Measurements from ENCODE around the gene NPRL2.

DNA sequence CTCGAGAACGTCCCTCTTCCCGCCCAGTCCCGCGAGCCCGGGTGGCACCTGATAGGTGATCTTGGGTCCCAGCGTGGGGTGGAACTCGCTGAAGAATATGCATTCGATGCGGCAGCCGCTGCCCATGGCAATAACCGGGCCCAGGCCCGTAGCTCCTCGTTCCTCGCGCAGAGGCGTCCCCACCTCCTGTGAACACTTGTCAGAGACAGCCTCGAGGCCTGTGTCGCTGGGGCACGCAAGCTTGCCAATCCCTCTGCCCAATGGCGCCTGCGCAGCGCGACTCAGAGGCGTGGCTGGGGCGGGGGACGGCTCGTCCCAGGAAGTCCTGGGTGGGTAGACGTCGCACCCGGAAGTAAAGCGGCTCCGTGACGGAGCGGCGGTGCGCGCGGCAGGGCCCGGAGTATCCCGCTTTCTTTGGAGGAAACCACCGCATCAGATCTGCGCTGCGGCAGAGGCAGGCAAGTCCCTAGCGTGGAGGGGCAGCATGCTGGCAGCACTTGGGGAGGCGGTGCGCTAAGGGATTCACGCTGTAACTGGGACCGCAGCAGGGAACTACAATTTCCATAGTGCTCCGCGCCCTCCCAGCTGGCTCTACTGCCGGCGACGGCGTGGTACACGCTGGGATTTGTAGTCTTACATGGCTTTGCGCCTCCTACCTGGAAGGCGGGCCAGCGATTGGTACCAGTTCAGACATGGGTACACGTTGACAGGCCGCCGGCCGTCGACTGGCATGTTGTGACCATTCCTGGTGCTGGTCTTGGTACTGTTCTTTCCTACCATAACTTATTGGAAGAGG, at the start of gene NPRL2, which contains the start of gene CYB561D2:
- TF ChIP-seq, protein P1, sequence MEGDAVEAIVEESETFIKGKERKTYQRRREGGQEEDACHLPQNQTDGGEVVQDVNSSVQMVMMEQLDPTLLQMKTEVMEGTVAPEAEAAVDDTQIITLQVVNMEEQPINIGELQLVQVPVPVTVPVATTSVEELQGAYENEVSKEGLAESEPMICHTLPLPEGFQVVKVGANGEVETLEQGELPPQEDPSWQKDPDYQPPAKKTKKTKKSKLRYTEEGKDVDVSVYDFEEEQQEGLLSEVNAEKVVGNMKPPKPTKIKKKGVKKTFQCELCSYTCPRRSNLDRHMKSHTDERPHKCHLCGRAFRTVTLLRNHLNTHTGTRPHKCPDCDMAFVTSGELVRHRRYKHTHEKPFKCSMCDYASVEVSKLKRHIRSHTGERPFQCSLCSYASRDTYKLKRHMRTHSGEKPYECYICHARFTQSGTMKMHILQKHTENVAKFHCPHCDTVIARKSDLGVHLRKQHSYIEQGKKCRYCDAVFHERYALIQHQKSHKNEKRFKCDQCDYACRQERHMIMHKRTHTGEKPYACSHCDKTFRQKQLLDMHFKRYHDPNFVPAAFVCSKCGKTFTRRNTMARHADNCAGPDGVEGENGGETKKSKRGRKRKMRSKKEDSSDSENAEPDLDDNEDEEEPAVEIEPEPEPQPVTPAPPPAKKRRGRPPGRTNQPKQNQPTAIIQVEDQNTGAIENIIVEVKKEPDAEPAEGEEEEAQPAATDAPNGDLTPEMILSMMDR (IDR thresholded peaks at IDR 0.05) = no peak
- peak; percentile 10 to 78 for TF ChIP-seq POLR2A (IDR thresholded peaks at IDR 0.05)
- TF ChIP-seq EP300 (IDR thresholded peaks at IDR 0.05) = no peak
